Stimulated activated naive CD8-positive, alpha-beta T cell treated with anti-CD3 and anti-CD28 coated beads, Interleukin-15, amount 100 ng/mL, for 72 hours (primary cell): ENCODE data around the gene RRN3.
"Not testable (repeated sequence)": the region's sequence is repeated elsewhere in the genome, so short reads cannot be mapped to it uniquely, and the experiment has no call there.

Experiments
- ATAC-seq: fragments of 150-1000 bp; cut with Tn5 transposase; 2 replicates; pipeline ENCODE4 v1.10.0; 2021; ENCODE audit warnings: mild to moderate bottlenecking, moderate library complexity
- DNase-seq, 2 donors: peaks; one replicate each; pipeline ENCODE4 v3.0.0; 2021 to 2022
- H3K27ac Mint-ChIP-seq, 2 donors: one replicate each; pipeline ENCODE4 v1.8.0; 2022; ENCODE audit warnings: mild to moderate bottlenecking in 2 of 2, mixed read lengths in 2 of 2, moderate library complexity in 2 of 2
- H3K27me3 Mint-ChIP-seq: one replicate; pipeline ENCODE4 v1.8.0; 2022; ENCODE audit warnings: mixed read lengths
- H3K4me1 Mint-ChIP-seq: one replicate; pipeline ENCODE4 v1.8.0; 2022; ENCODE audit warnings: mild to moderate bottlenecking, mixed read lengths
- H3K4me3 Mint-ChIP-seq, 2 donors: one replicate each; pipeline ENCODE4 v1.8.0; 2022; ENCODE audit warnings: mild to moderate bottlenecking in 2 of 2, mixed read lengths in 2 of 2, moderate library complexity in 1 of 2
- H3K9me3 Mint-ChIP-seq, 2 donors: one replicate each; pipeline ENCODE4 v1.8.0; 2022; ENCODE audit warnings: mixed read lengths in 2 of 2

Gene RRN3

DNA sequence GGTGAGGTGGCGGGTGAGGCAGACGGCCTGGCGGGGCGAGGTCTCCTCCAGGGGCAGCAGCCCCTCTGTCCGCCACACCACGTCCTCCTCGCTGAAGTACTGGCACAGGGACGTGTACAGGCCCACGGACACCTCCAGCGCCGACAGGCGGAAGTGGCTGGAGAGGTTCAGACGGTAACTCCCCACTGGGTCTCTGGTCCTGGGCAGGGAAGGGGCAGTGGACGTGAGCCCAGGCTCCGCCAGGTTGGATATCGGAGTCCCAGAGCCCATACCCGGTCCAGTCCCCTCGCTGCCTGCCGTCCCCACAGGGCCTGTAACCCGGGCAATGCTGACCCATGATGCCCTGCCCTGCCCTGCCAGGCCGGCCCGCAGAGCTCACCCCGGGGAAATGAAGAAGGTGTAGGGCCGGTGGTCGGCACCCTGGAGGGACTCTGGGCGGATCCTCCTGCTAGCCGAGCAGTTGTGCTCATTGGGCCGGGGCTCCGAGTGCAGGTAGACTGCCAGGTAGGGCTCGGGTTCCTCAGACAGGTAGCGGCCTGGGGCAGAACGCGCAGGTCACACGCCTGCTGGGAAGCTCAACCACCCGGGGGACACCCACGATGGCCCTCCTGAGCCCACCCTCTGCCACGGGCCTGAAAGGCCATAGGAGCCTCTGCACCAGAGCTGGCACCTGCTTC is 36.3 kb upstream of the RRN3 start:
- H3K27ac Mint-ChIP-seq, DNase-seq, ATAC-seq, H3K9me3 Mint-ChIP-seq, H3K27me3 Mint-ChIP-seq, H3K4me1 Mint-ChIP-seq, H3K4me3 Mint-ChIP-seq: not testable (repeated sequence)

DNA sequence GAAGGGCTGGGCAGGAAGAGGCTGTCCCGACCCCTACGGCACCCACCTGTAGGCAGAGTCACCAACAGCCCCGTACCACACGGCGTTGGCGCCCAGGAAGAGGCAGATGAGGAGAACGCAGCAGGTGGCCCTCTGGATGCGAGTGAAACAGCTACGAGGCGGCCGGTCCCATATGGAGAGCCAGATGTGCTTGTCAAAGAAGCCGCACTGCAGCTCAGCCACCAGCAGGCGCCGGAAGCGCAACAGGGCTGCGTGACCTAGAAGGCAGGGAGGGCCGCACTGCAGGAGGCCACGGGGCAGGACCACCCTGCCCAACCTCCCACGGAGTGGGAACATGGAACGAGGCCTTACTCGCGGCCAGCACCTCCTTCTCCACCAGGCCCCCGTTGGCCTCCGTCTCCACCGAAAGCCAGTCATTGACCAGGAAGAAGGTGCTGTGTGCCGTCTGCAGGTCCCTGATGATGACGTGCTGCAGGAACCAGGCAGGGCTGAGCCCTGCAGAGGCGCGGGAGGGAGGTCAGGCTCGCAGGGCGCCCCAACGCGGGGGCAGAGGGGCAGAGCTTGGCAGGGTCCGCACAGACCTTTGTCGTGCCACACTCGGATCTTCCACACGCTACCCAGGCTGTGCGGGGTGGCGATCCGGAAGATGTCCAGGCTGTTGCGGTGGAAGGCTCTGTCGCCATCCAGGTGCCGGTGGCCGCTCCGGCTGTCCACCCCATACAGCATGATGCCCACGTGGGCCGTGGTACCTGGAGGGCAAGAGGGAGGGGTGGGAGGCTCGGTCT is 33.8 kb upstream of the RRN3 start:
- not testable (repeated sequence) for H3K27me3 Mint-ChIP-seq, H3K4me3 Mint-ChIP-seq, H3K27ac Mint-ChIP-seq, DNase-seq, H3K4me1 Mint-ChIP-seq, ATAC-seq, H3K9me3 Mint-ChIP-seq

DNA sequence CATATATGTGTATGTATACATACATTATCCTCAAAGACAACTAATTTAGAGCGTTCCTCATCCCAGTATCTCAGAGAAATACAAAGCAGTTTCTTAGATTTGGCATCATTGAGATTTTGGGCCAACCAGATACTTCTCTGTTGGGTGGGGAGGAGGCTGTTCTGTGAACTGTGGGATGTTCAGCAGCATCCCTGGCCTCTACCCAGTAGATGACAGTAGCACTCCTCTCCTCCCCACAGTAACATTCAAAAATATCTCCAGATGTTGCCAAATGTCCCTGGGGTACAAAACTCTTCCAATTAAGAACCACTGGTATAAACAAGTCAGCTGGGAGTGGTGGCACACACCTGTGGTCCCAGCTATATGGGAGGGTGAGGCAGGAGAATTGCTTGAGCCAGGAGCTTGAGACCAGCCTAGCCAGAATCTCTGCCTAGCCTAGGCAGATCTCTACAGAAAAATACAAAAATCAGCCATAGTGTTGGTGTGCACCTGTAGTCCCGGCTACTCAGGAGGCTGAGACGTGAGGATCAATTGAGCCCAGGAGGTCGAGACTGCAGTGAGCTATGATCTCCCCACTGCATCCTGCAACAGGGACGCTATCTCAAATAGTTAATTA is 6.4 kb upstream of the RRN3 start:
- DNase-seq, H3K4me1 Mint-ChIP-seq, H3K9me3 Mint-ChIP-seq, H3K27me3 Mint-ChIP-seq, H3K27ac Mint-ChIP-seq, H3K4me3 Mint-ChIP-seq, ATAC-seq: not testable (repeated sequence)

DNA sequence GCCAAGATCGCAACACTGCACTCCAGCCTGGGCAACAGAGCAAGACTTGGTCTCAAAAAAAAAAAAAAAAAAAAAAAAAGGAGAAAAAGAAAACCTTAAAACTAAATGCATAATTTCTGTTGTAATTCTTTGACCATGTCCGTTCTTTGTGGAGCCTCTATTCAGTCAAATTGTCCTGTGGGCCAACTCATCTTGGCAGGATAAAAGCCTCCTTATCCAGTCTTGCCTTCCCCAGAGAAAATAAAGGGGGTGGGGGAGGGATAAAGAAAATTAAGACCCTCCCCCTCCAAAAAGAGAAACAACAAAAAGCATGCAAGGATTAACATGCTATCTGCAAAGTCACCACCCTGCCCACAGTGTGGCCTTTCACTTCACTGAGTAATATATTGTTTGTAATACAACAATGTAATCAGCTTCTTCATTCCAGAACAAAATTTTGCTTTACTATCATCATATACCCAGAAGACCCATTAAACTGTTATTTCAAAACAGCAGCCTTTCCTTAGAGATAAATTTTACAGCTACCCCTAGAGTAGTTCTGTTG is 5.4 kb upstream of the RRN3 start:
- not testable (repeated sequence) for H3K27ac Mint-ChIP-seq, ATAC-seq

DNA sequence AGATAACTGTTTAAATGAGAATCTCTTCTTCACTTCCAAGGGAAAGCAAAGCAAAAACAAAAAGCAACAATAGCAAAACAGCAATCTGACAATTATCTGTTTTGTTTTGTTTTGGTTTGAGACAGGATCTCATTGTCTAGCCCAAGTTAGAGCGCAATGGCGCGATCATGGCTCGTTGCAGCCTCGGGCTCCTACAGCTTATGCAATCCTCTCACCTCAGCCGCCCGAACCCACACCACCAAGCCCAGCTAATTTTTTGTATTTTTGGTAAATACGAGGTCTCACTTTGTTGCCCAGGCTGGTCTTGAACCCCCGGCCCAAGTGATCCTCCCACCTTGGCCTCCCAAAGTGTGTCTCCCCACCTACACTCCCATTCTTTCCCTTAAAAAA is 2.5 kb upstream of the RRN3 start:
- H3K27me3 Mint-ChIP-seq, H3K9me3 Mint-ChIP-seq, H3K4me3 Mint-ChIP-seq, H3K27ac Mint-ChIP-seq, DNase-seq, ATAC-seq: not testable (repeated sequence)
- peaks cover 20% of the 10 kb centered on the region for H3K4me1 Mint-ChIP-seq

More for the DNA sequence above, 5.4 kb upstream of the RRN3 start:
- not testable (repeated sequence) for H3K27me3 Mint-ChIP-seq, H3K4me3 Mint-ChIP-seq, DNase-seq, H3K9me3 Mint-ChIP-seq, H3K4me1 Mint-ChIP-seq

DNA sequence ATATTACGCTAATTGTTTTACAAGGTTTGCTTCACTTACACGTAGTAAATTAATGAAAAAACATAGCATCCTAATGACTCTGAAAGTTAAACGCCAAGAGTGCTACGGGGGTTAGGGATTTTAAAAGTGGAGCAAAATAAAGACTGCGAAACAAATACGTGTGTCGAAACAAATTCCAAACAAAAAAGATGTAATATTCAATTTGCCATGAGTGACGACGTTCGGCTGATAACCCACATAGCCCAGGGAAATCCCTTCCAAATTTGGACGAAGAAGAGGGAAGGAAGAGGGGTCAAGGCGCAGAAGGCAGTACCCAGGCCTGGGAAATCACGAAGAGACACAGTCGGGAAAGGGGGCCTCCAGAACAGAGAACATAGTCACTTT is 509 bp downstream of the RRN3 start:
- not testable (repeated sequence) for DNase-seq, ATAC-seq
- peak overlapping the region; percentile 98 to 99 for H3K4me3 Mint-ChIP-seq

DNA sequence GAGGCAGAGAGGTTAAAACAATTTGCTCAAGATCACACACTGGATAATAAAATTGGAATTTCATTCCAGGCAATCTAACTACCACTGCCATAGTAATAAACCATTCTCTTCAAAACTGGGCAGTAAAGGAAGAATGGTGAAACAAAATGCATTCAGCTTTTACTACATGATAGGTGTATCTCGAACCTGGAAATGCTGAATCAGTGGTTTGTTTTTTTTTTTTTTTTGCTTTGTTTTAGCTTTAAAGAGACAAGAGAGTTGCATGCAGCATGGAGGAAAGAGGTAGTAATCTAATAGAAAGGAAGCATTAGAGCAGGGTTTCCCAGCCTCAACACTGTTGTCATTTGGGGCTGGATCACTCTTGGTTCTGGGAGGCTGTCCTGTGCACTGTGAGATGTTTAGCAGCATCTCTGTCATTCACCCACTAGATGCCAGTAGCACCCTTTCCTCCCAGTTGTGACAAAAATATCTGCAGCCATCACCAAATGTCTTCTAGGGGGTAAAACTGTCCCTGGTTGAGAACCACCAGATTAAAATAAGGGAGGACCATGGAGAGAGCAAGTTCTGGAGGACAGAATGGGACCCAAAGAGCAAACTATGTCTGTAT is 3.3 kb downstream of the RRN3 start:
- DNase-seq, H3K27me3 Mint-ChIP-seq, ATAC-seq, H3K9me3 Mint-ChIP-seq, H3K4me3 Mint-ChIP-seq: not testable (repeated sequence)
- Mint-ChIP-seq H3K27ac (peak overlapping the region in 1 of 2 donors; percentile 9), H3K4me1 (peaks cover 29% of the 10 kb centered on the region)

More for the DNA sequence above, 509 bp downstream of the RRN3 start:
- peak overlapping the region; percentile 95 to 99 for H3K27ac Mint-ChIP-seq
- peaks cover 29% of the 10 kb centered on the region for H3K4me1 Mint-ChIP-seq
- not testable (repeated sequence) for H3K9me3 Mint-ChIP-seq, H3K27me3 Mint-ChIP-seq

DNA sequence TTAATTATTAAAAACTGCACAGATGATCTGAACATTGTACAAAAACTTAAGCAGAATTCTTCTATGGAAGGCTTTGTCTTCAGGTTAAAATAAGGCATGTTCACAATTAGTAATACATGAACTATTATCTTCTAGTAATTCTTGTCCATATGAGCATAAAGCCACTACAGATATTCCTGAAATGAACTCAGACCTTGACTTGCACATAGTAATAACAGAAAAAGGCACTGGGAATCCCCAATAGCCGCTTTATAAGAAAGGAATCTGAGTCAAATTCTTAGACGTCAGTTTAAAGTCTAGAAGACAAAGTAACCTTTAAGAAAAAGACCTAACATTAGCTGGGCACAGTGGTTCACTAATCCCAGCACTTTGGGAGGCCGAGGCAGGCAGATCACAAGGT is 11.3 kb downstream of the RRN3 start:
- peak; percentile 71 for ATAC-seq
- H3K4me3 Mint-ChIP-seq, DNase-seq, H3K27me3 Mint-ChIP-seq, H3K9me3 Mint-ChIP-seq, H3K4me1 Mint-ChIP-seq: not testable (repeated sequence)
- peak overlapping the region in 1 of 2 donors; percentile 68 for H3K27ac Mint-ChIP-seq

DNA sequence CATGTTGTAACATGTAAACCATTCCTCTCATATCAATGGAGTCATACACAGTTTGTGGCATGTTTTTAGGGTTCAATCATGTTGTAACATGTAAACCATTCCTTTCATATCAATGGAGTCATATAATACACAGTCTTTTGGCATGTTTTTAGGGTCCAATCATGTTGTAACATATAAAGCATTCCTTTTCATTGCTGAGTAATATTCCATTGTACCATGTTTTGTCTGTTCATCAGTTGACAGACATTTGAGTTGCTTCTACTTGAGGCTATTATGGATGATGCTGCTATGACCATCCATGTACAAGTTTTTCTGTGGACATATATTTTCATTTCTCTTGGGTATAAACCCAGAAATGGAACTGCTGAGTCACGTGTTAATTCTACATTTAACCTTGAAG is 13.2 kb downstream of the RRN3 start:
- not testable (repeated sequence) for DNase-seq, H3K27ac Mint-ChIP-seq, H3K9me3 Mint-ChIP-seq, H3K27me3 Mint-ChIP-seq, ATAC-seq, H3K4me3 Mint-ChIP-seq
- peaks cover 12% of the 10 kb centered on the region for H3K4me1 Mint-ChIP-seq

DNA sequence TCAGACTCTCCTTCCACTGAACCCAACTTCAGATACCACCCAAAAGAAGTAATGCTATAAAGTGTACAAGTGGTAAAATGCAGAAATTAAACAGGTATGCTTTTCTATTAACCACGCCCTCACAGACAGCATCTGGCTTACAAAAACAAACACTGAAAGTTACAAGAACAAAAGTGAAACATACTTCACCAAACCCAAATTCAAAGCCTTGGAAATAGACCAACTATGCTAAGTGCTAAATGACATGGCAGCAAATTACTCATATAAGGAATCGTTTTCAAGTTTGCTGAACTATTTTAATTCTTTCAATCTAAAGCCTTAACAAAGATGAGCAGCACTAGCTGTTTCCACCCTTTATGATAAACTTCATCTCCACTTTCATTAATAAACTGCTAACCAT is 17.9 kb downstream of the RRN3 start:
- Mint-ChIP-seq H3K27ac (peak overlapping the region; percentile 15), H3K4me1 (peaks cover 14% of the 10 kb centered on the region)
- not testable (repeated sequence) for DNase-seq, H3K27me3 Mint-ChIP-seq, H3K4me3 Mint-ChIP-seq, H3K9me3 Mint-ChIP-seq
- ATAC-seq: peak; percentile 78

DNA sequence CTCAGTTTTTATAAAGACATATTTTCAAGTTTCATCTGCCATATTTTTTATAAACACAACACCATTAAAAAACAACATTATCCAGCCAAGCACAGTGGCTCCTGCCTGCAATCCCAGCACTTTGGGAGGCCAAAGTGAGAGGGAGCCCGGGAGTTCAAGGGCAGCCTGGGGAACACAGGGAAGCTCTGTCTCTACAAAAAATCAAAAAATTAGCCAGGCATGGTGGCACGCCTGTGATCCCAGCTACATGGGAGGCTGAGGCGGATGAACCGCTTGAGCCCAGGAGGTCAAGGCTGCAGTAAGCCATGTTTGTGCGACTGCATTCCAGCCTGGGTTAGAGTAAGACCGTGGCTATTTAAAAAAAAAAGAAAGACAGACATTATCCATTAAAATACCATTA is 21.0 kb downstream of the RRN3 start:
- no peaks in the 10 kb centered on the region for H3K27me3 Mint-ChIP-seq
- no peak for DNase-seq
- H3K9me3 Mint-ChIP-seq: no peaks in the 10 kb centered on the region
- ATAC-seq: no peak
- H3K4me3 Mint-ChIP-seq: no peak overlapping the region
- H3K27ac Mint-ChIP-seq: no peak overlapping the region
- H3K4me1 Mint-ChIP-seq: peaks cover 14% of the 10 kb centered on the region

DNA sequence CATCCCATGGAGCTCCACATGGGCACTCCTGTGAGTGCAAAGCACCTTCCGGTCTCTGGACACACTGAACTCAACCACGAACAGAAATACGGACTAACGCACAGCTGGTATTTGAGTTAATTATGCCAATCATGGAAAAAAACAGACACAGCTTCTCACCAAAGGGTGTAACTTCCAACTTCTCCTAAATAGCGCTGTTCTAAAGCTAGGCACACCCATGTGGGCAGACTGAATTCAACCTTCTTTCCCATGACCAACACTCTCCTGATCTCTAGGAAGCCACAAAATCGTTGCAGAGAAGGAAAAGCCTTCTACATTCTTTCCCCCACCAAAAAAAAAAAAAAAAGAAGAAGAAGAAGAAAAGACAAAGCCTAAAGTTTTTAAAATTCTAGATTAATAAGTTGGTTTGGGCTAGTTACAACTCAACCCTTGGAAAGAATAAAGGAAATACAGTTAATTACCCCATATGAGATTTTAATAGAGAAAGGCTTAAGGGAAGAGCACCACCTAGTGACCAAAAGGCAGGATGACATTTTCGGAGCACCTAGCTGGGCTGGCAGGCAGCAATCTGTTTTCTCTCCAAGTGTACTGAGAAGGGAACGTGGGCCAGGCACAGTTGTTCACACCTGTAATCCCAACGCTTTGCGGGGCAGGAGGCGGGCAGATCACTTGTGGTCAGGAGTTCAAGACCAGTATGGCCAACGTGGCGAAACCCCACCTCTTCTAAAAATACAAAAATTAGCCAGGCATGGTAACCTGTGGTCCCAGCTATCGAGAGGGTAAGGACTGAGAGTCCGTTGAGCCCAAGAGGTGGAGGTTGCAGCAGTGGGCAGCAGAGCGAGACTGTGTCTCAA is 21.9 kb downstream of the RRN3 start:
- not testable (repeated sequence) for H3K9me3 Mint-ChIP-seq, H3K27me3 Mint-ChIP-seq, H3K4me3 Mint-ChIP-seq, H3K27ac Mint-ChIP-seq, H3K4me1 Mint-ChIP-seq, DNase-seq
- peak; percentile 58 for ATAC-seq

DNA sequence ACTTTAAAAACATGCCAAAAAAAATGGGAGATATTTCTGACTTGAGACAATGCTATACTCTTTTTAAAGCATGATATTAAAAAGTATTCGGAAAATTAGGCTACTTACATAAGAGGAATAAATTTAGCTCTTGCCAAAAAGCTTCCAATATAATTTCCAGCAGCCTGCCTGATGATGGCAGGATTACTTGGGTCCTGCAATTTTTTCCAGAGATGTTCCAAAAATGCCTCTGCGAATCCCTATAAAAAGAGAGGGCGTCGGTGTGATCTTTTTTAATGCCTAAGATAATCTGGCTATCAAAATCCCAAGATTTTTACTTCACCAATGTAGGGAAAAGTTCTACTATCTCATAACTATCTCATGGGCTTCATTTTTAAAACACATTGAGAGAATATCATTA is 23.1 kb downstream of the RRN3 start:
- H3K27me3 Mint-ChIP-seq, H3K9me3 Mint-ChIP-seq, DNase-seq, ATAC-seq, H3K4me1 Mint-ChIP-seq, H3K4me3 Mint-ChIP-seq: not testable (repeated sequence)
- peak overlapping the region in 1 of 2 donors; percentile 74 for H3K27ac Mint-ChIP-seq

DNA sequence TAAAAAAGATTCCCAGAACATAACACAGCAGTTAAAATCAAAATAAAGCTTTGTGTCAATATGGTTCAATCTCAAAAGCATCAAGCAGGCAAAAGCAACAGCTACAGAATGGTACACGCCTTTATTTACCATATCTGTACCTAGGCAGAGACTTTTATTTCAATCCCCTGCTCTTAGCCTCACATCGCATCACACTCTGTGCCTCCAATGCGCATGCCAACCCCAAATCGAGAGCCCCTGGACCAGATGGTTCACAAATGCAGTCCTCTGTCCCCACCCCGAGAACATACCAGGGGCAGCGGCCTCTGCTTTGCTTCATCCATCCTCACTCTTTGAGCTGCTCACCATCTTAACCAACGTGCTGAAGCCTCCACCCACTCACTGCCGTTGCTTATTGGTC is 27.4 kb downstream of the RRN3 start:
- not testable (repeated sequence) for H3K4me3 Mint-ChIP-seq, H3K27me3 Mint-ChIP-seq, H3K9me3 Mint-ChIP-seq, H3K27ac Mint-ChIP-seq, DNase-seq, ATAC-seq, H3K4me1 Mint-ChIP-seq

DNA sequence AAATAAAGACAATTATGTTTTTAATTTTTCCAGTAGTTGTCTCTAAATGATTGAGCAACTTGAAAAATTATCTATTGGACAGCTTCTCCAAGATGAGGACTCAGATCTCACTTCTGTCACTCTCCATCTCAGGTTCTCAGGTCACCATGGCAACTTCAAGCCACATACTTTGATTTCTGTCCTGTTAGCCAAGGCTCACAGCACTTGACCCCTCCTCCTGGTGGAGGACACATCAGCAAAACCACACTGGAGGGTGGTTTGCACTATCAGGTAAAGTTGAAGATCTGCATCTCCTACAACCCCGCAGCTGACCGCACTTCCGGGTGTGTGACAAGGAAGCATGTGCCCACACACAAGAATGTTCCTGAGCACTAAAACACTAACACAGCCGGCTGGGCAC is 28.1 kb downstream of the RRN3 start:
- not testable (repeated sequence) for H3K4me1 Mint-ChIP-seq, H3K27ac Mint-ChIP-seq, H3K27me3 Mint-ChIP-seq, H3K4me3 Mint-ChIP-seq, H3K9me3 Mint-ChIP-seq, DNase-seq, ATAC-seq
